CD4-positive, alpha-beta T cell treated with Interleukin-12 subunit alpha and Interleukin-12 subunit beta, for 1 hour (primary cell): ENCODE data around the gene VOPP1.

Experiments used
- DNase-seq: peaks from one replicate; pipeline ENCODE4 v3.0.0-alpha.2; 2020

Gene VOPP1

GRCh38 chr7:55553024-55553345 is 19.3 kb downstream of the VOPP1 start:
- no peak for DNase-seq

GRCh38 chr7:55552320-55553023 is 19.8 kb downstream of the VOPP1 start:
- no peak for DNase-seq

- no peak for DNase-seq
Observed at GRCh38 chr7:55550841-55551537, 21.3 kb downstream of the VOPP1 start.

GRCh38 chr7:55550010-55550663 is 22.2 kb downstream of the VOPP1 start:
- DNase-seq: no peak

GRCh38 chr7:55549457-55549856 is 22.8 kb downstream of the VOPP1 start:
- DNase-seq: no peak

GRCh38 chr7:55548295-55548731 is 24.0 kb downstream of the VOPP1 start:
- no peak for DNase-seq

GRCh38 chr7:55546814-55547213 is 25.5 kb downstream of the VOPP1 start:
- DNase-seq: no peak

GRCh38 chr7:55545496-55545895 is 26.8 kb downstream of the VOPP1 start:
- no peak for DNase-seq

GRCh38 chr7:55540226-55540858 is 32.0 kb downstream of the VOPP1 start:
- DNase-seq: no peak

GRCh38 chr7:55539380-55539779 is 32.9 kb downstream of the VOPP1 start:
- no peak for DNase-seq

- no peak for DNase-seq
Observed at GRCh38 chr7:55538538-55538937, 33.8 kb downstream of the VOPP1 start.

GRCh38 chr7:55537458-55537990 is 34.8 kb downstream of the VOPP1 start:
- no peak for DNase-seq

GRCh38 chr7:55536619-55537457 is 35.5 kb downstream of the VOPP1 start:
- DNase-seq: peak; percentile 33

- DNase-seq: no peak
Observed at GRCh38 chr7:55535617-55536016, 36.7 kb downstream of the VOPP1 start.

- DNase-seq: no peak
Observed at GRCh38 chr7:55534916-55535590, 37.2 kb downstream of the VOPP1 start.

- DNase-seq: peak; percentile 61
Observed at GRCh38 chr7:55534262-55534915, 37.9 kb downstream of the VOPP1 start.

GRCh38 chr7:55533729-55534080 is 38.6 kb downstream of the VOPP1 start:
- no peak for DNase-seq

- peak; percentile 84 for DNase-seq
Observed at GRCh38 chr7:55533050-55533728, 39.1 kb downstream of the VOPP1 start.

- DNase-seq: no peak
Observed at GRCh38 chr7:55532150-55532917, 40.0 kb downstream of the VOPP1 start.

- no peak for DNase-seq
Observed at GRCh38 chr7:55531536-55531935, 40.8 kb downstream of the VOPP1 start.
